Caco-2 (cell line): Measurements from ENCODE around the gene TFEB. TPM values are rescaled to one million over a fixed set of nuclear protein-coding genes. Genes with fewer than 3 reads are reported as not detected.

Source experiments
- BruUV-seq: library from RNA; stranded (reverse); fragments of 400-500 nt; replicated peaks from 2 replicates; lab custom pipeline; 2021; lab: Mats Ljungman, UMichigan
- CTCF ChIA-PET: fragments of 300-600 bp; sonication (Branson Sonifier 250); formaldehyde crosslinking; loops from one replicate; lab custom pipeline; 2022; ENCODE audit warnings: antibody characterized with exemption; lab: Charles Lee
- POLR2A ChIA-PET: fragments of 300-600 bp; sonication (Branson Sonifier 250); formaldehyde crosslinking; loops from one replicate; lab custom pipeline; 2022; ENCODE audit warnings: antibody characterized with exemption; lab: Charles Lee
- DNase-seq, 2 experiments: peaks; one replicate each; pipeline versions ENCODE4 v3.0.0 to v3.0.0-alpha.2; 2020 to 2022
- H3K27me3 ChIP-seq: replicated peaks from 2 replicates; pipeline ENCODE4 v1.6.0; 2011; ENCODE audit warnings: low read length; ENCODE audit not compliant: control insufficient read depth, insufficient read depth
- H3K36me3 ChIP-seq: 2 replicates; pipeline ENCODE4 v1.5.1; 2011; ENCODE audit warnings: low read length; ENCODE audit not compliant: control insufficient read depth, insufficient read depth
- H3K4me1 ChIP-seq: fragments of 250-450 bp; sonication (Bioruptor Pico); 2 replicates; pipeline ENCODE4 v1.5.1; 2020; ENCODE audit warnings: mild to moderate bottlenecking
- H3K4me3 ChIP-seq: 2 replicates; pipeline ENCODE4 v1.5.1; 2011; ENCODE audit warnings: low read depth, mild to moderate bottlenecking, control low read depth, low read length
- H3K9me3 ChIP-seq: fragments of 250-450 bp; sonication (Bioruptor Pico); 2 replicates; pipeline ENCODE4 v1.5.1; 2020; ENCODE audit warnings: mild to moderate bottlenecking, moderate library complexity
- H3K27ac Mint-ChIP-seq: one replicate; pipeline ENCODE4 v1.8.0; 2022; ENCODE audit warnings: mixed read lengths; ENCODE audit not compliant: unreplicated experiment
- H3K27me3 Mint-ChIP-seq: one replicate; pipeline ENCODE4 v1.8.0; 2022; ENCODE audit warnings: mixed read lengths; ENCODE audit not compliant: insufficient read depth, unreplicated experiment
- H3K36me3 Mint-ChIP-seq: one replicate; pipeline ENCODE4 v1.8.0; 2022; ENCODE audit warnings: mild to moderate bottlenecking, mixed read lengths; ENCODE audit not compliant: insufficient read depth, unreplicated experiment
- H3K4me1 Mint-ChIP-seq: one replicate; pipeline ENCODE4 v1.8.0; 2022; ENCODE audit warnings: low read depth, mixed read lengths; ENCODE audit not compliant: unreplicated experiment
- H3K4me3 Mint-ChIP-seq: one replicate; pipeline ENCODE4 v1.8.0; 2022; ENCODE audit warnings: mild to moderate bottlenecking, moderate library complexity, mixed read lengths; ENCODE audit not compliant: unreplicated experiment
- H3K9me3 Mint-ChIP-seq: one replicate; pipeline ENCODE4 v1.8.0; 2022; ENCODE audit warnings: mixed read lengths; ENCODE audit not compliant: unreplicated experiment
- CTCF ChIP-seq, 2 experiments: fragments of 200-600 bp in 1 of 2; IDR thresholded peaks; 1 replicate in 1 of 2; 2 replicates in 1 of 2; pipeline versions ENCODE4 v1.5.1 to v1.8.0; 2011 to 2022; ENCODE audit warnings: antibody characterized with exemption in 1 of 2, control low read depth in 1 of 2, inconsistent platforms in 1 of 2, low read depth in 1 of 2, low read length in 1 of 2, mild to moderate bottlenecking in 1 of 2, moderate library complexity in 1 of 2; ENCODE audit not compliant: insufficient read depth in 1 of 2, severe bottlenecking in 1 of 2, unreplicated experiment in 1 of 2
- intact Hi-C: fragments of 100-400 bp; cut with micrococcal nuclease; formaldehyde crosslinking; loops from one replicate; pipeline ENCODE4 v1.10.0; 2022; ENCODE audit not compliant: unreplicated experiment
- total RNA-seq: library from RNA; stranded (reverse); gene quantifications from 2 replicates; pipeline ENCODE4 v1.2.3, GENCODE V29; 2022

The TFEB gene
- total RNA-seq, 1 experiment from 2014 or later: 3.8 TPM

- H3K27ac Mint-ChIP-seq: no peak overlapping the region
- no peaks in the 10 kb centered on the region for H3K36me3 Mint-ChIP-seq
- POLR2A ChIA-PET: interaction anchor here (0.6 to 1.9 kb wide), 3 partner anchors 53 to 838 kb away, joined by 3 to 8 read pairs (median 7); partner anchors contain the start of gene TOMM6
- Histone ChIP-seq H3K27me3 (no peaks in the 10 kb centered on the region), H3K4me1 (peaks cover 14% of the 10 kb centered on the region), H3K36me3 (no peaks in the 10 kb centered on the region), H3K4me3 (peak overlapping the region; percentile 62), H3K9me3 (no peaks in the 10 kb centered on the region)
- H3K4me1 Mint-ChIP-seq: peaks cover 7% of the 10 kb centered on the region
- no peak for DNase-seq
- peak overlapping the region; percentile 75 for H3K4me3 Mint-ChIP-seq
- H3K27me3 Mint-ChIP-seq: no peaks in the 10 kb centered on the region
- no peak for TF ChIP-seq CTCF (IDR thresholded peaks at IDR 0.05; ENCODE audit: insufficient read depth in 1 of 2, low read depth in 1 of 2, low read length in 1 of 2, severe bottlenecking in 1 of 2, unreplicated experiment in 1 of 2)
- CTCF ChIA-PET: interaction anchor here (0.9 to 3.2 kb wide), 6 partner anchors 11 to 68 kb away, joined by 3 to 23 read pairs (median 4); partner anchors contain the start of genes FRS3 and TOMM6
- H3K9me3 Mint-ChIP-seq: no peaks in the 10 kb centered on the region
- BruUV-seq: no TSS peak
- intact Hi-C loops: no loop called here
These were observed 2.1 kb downstream of the TFEB start for GRCh38 chr6:41733360-41733706.

- peaks cover 7% of the 10 kb centered on the region for H3K4me1 Mint-ChIP-seq
- no peak overlapping the region for H3K27ac Mint-ChIP-seq
- H3K4me3 Mint-ChIP-seq: no peak overlapping the region
- intact Hi-C loops: no loop called here
- H3K27me3 ChIP-seq: no peaks in the 10 kb centered on the region
- ChIA-PET POLR2A (interaction anchor here (0.6 to 1.9 kb wide), 2 partner anchors 54 to 839 kb away, joined by 3 to 7 read pairs; partner anchors contain the start of gene TOMM6), CTCF (interaction anchor here (1.0 to 3.2 kb wide), 2 partner anchors 47 to 54 kb away, joined by 3 to 23 read pairs; partner anchors contain the start of genes FRS3 and TOMM6)
- no peaks in the 10 kb centered on the region for H3K9me3 ChIP-seq
- H3K36me3 ChIP-seq: no peaks in the 10 kb centered on the region
- BruUV-seq: no TSS peak
- peaks cover 12% of the 10 kb centered on the region for H3K4me1 ChIP-seq
- no peak for DNase-seq
- no peak overlapping the region for H3K4me3 ChIP-seq
- H3K27me3 Mint-ChIP-seq: no peaks in the 10 kb centered on the region
- no peaks in the 10 kb centered on the region for H3K9me3 Mint-ChIP-seq
- TF ChIP-seq CTCF (IDR thresholded peaks at IDR 0.05; ENCODE audit: insufficient read depth in 1 of 2, low read depth in 1 of 2, low read length in 1 of 2, severe bottlenecking in 1 of 2, unreplicated experiment in 1 of 2): no peak
- H3K36me3 Mint-ChIP-seq: no peaks in the 10 kb centered on the region
These were observed 2.6 kb downstream of the TFEB start for GRCh38 chr6:41732591-41733359.

GRCh38 chr6:41732149-41732548 lies 3.3 kb downstream of the TFEB start:
- TF ChIP-seq CTCF (IDR thresholded peaks at IDR 0.05; ENCODE audit: insufficient read depth in 1 of 2, low read depth in 1 of 2, low read length in 1 of 2, severe bottlenecking in 1 of 2, unreplicated experiment in 1 of 2): no peak
- DNase-seq: no peak
- ChIA-PET CTCF (no interaction called here), POLR2A (no interaction called here)
- Mint-ChIP-seq H3K4me3 (no peak overlapping the region), H3K4me1 (peaks cover 7% of the 10 kb centered on the region), H3K27me3 (no peaks in the 10 kb centered on the region), H3K36me3 (no peaks in the 10 kb centered on the region), H3K9me3 (no peaks in the 10 kb centered on the region), H3K27ac (no peak overlapping the region)
- H3K4me1 ChIP-seq: peaks cover 12% of the 10 kb centered on the region
- no peak overlapping the region for H3K4me3 ChIP-seq
- H3K9me3 ChIP-seq: no peaks in the 10 kb centered on the region
- intact Hi-C loops: no loop called here
- BruUV-seq: no TSS peak
- H3K36me3 ChIP-seq: no peaks in the 10 kb centered on the region
- H3K27me3 ChIP-seq: no peaks in the 10 kb centered on the region
